K562 (cell line): ENCODE data around the gene PRDX3. TPM values are rescaled to one million over a fixed set of nuclear protein-coding genes. Genes with fewer than 3 reads are reported as not detected.

Source experiments
- ATAC-seq: fragments of 200-7000 bp; cut with Tn5 transposase; 3 replicates; pipeline ENCODE4 v1.9.1; 2020; ENCODE audit warnings: moderate library complexity
- BruUV-seq: library from RNA; stranded (reverse); fragments of 400-500 nt; replicated peaks from 2 replicates; lab custom pipeline; 2021; lab: Mats Ljungman, UMichigan
- CTCF ChIA-PET: fragments of 300-600 bp; formaldehyde crosslinking; extraction: SDS; loops from one replicate; lab custom pipeline; 2021; ENCODE audit warnings: low intra/inter-chr PET ratio; lab: Yijun Ruan, JAX
- POLR2A ChIA-PET: fragments of 300-600, 350-650 bp; sonication (Branson Sonifier 250); formaldehyde crosslinking; extraction: SDS; loops from one replicate; lab custom pipeline; 2021; ENCODE audit warnings: antibody characterized with exemption, inconsistent platforms; lab: Yijun Ruan, JAX
- DNase-seq, 4 experiments: peaks; one replicate each; pipeline versions ENCODE4 v3.0.0 to v3.0.0-alpha.2; 2011 to 2018; ENCODE audit warnings: low spot score in 3 of 4, mixed read lengths in 3 of 4; ENCODE audit errors: extremely low read depth in 1 of 4
- FAIRE-seq: peaks from 2 replicates; lab custom pipeline; 2011; peaks lifted over from hg19 to GRCh38; lab: Jason Lieb, UNC
- H2AFZ ChIP-seq: 2 replicates; pipeline ENCODE4 v1.6.0; 2011; ENCODE audit warnings: low read depth, low read length, control low read depth, inconsistent platforms
- H3K27ac ChIP-seq: fragments of 200-600 bp; 3 replicates; pipeline ENCODE4 v1.8.0; 2011; ENCODE audit warnings: low read depth, mild to moderate bottlenecking, control low read depth, inconsistent platforms, low read length, moderate library complexity, mixed read lengths; ENCODE audit errors: extremely low read depth
- H3K27me3 ChIP-seq, 2 experiments: fragments of 300-600 bp in 1 of 2; 2 replicates in 1 of 2; 3 replicates in 1 of 2; pipeline versions ENCODE4 v1.6.0 to v1.8.0; 2011; ENCODE audit warnings: inconsistent platforms in 2 of 2, low read length in 2 of 2, mild to moderate bottlenecking in 1 of 2, mixed read lengths in 1 of 2, moderate library complexity in 1 of 2; ENCODE audit not compliant: control insufficient read depth in 2 of 2, insufficient read depth in 2 of 2
- H3K36me3 ChIP-seq: fragments of 300-600 bp; 3 replicates; pipeline ENCODE4 v1.8.0; 2011; ENCODE audit warnings: mild to moderate bottlenecking, low read length, inconsistent platforms; ENCODE audit not compliant: control insufficient read depth, insufficient read depth
- H3K4me1 ChIP-seq, 2 experiments: fragments of 200-600 bp in 1 of 2; replicated peaks in 1 of 2; 2 replicates in 1 of 2; 3 replicates in 1 of 2; pipeline versions ENCODE4 v1.5.1 to v1.8.0; 2011; ENCODE audit warnings: inconsistent platforms in 2 of 2, low read length in 2 of 2, mild to moderate bottlenecking in 1 of 2, mixed read lengths in 1 of 2, moderate library complexity in 1 of 2; ENCODE audit not compliant: control insufficient read depth in 2 of 2, insufficient read depth in 2 of 2
- H3K4me2 ChIP-seq: 2 replicates; pipeline ENCODE4 v1.6.1; 2011; ENCODE audit warnings: low read length, control low read depth, inconsistent platforms, mixed read lengths; ENCODE audit not compliant: insufficient read depth
- H3K4me3 ChIP-seq: fragments of 200-600 bp; sonication (generic), shearing (Covaris generic); 2 replicates; pipeline ENCODE4 v1.5.1; 2016; ENCODE audit warnings: control low read depth, inconsistent platforms
- H3K79me2 ChIP-seq: fragments of 200-600 bp; 3 replicates; pipeline ENCODE4 v1.8.0; 2011; ENCODE audit warnings: low read length, inconsistent platforms; ENCODE audit not compliant: control insufficient read depth, insufficient read depth
- H3K9ac ChIP-seq, 2 experiments: 2 replicates each; pipeline versions ENCODE4 v1.6.0 to v1.6.1; 2011; ENCODE audit warnings: low read depth in 2 of 2, low read length in 2 of 2, control low read depth in 1 of 2, inconsistent platforms in 1 of 2, mild to moderate bottlenecking in 1 of 2, mixed read lengths in 1 of 2; ENCODE audit not compliant: insufficient read depth in 1 of 2
- H3K9me1 ChIP-seq: one replicate; pipeline ENCODE4 v1.6.0; 2011; ENCODE audit warnings: inconsistent platforms, mild to moderate bottlenecking, low read length, moderate library complexity; ENCODE audit not compliant: control insufficient read depth, insufficient read depth
- H3K9me3 ChIP-seq: replicated peaks from 2 replicates; pipeline ENCODE4 v1.5.1; 2011; ENCODE audit warnings: low read depth, low read length, inconsistent platforms; ENCODE audit not compliant: control insufficient read depth, insufficient read depth
- H4K20me1 ChIP-seq: replicated peaks from 2 replicates; pipeline ENCODE4 v1.6.1; 2011; ENCODE audit warnings: low read length, inconsistent platforms, mixed read lengths; ENCODE audit not compliant: control insufficient read depth, insufficient read depth
- HDAC6 ChIP-seq: IDR thresholded peaks from 2 replicates; pipeline ENCODE4 v1.6.1; 2012; ENCODE audit warnings: low read depth, mild to moderate bottlenecking, control low read depth, inconsistent platforms, low read length, moderate library complexity
- KLF10 ChIP-seq: fragments of 250-450 bp; sonication (Bioruptor Pico); IDR thresholded peaks from 2 replicates; pipeline ENCODE4 v1.6.1; 2021; ENCODE audit warnings: matching md5 sums
- MTA1 ChIP-seq: fragments of 450-650 bp; IDR thresholded peaks from 2 replicates; pipeline ENCODE4 v1.6.1; 2017; ENCODE audit warnings: borderline replicate concordance
- NFRKB ChIP-seq: fragments of 450-650 bp; IDR thresholded peaks from 2 replicates; pipeline ENCODE4 v1.6.1; 2016; ENCODE audit warnings: low read depth
- PYGO2 ChIP-seq: fragments of 450-650 bp; IDR thresholded peaks from 2 replicates; pipeline ENCODE4 v1.6.1; 2016; ENCODE audit warnings: mild to moderate bottlenecking, missing genetic modification characterization, moderate library complexity, missing compliant biosample characterization
- SETDB1 ChIP-seq: IDR thresholded peaks from one replicate; pipeline ENCODE4 v1.6.1; 2012; ENCODE audit warnings: low read length, control low read depth, inconsistent platforms
- ZFPM2 ChIP-seq: fragments of 250-450 bp; sonication (Bioruptor Pico); IDR thresholded peaks from 2 replicates; pipeline ENCODE4 v1.5.1; 2022; ENCODE audit warnings: mild to moderate bottlenecking
- ZNF583 ChIP-seq: fragments of 250-450 bp; sonication (Bioruptor Pico); IDR thresholded peaks from 2 replicates; pipeline ENCODE4 v1.4.0; 2020
- ZSCAN32 ChIP-seq: fragments of 450-650 bp; formaldehyde crosslinking; IDR thresholded peaks from 2 replicates; pipeline ENCODE4 v1.4.0; 2020; ENCODE audit warnings: mild to moderate bottlenecking, moderate library complexity
- WGBS: fragments of 100-300 bp; shearing (Covaris generic); methylation state at CpG from one replicate; pipeline ENCODE4 v1.1.6; 2016; ENCODE audit warnings: low coverage, mixed read lengths; ENCODE audit not compliant: insufficient coverage; ENCODE audit errors: missing lambda C conversion rate; 5-methylcytosine and 5-hydroxymethylcytosine counted together
- in situ Hi-C: fragments of 300-500 bp; cut with MboI; formaldehyde crosslinking; loops from 4 replicates; pipeline ENCODE4 v1.15.0; 2018; ENCODE audit warnings: inconsistent platforms, mixed read lengths
- intact Hi-C: fragments of 100-400 bp; cut with micrococcal nuclease; formaldehyde crosslinking; loops from 2 replicates; pipeline ENCODE4 v1.14.2; 2022
- polyA plus RNA-seq, 8 experiments: library from polyadenylated mRNA; depleted of rRNA in 4 of 8; stranded (reverse) in 5 of 8; unstranded in 3 of 8; fragments of >200 nt; fragmentation: Nextera tagmentation in 2 of 8; fragmentation: Illumina TruSeq in 1 of 8; extraction: Ambion mirVana in 2 of 8; extraction: Trizol in 1 of 8; gene quantifications; 2 replicates each; pipeline versions ENCODE4 v1.2.1 to v1.2.3, GENCODE V29; 2011 to 2014; ENCODE audit warnings: inconsistent platforms in 1 of 8, missing spikeins in 1 of 8
- total RNA-seq, 7 experiments: library from RNA; depleted of rRNA in 6 of 7; stranded (reverse); fragments of >200 nt in 6 of 7; fragmentation: Illumina TruSeq in 2 of 7; extraction: Trizol in 2 of 7; gene quantifications; 2 replicates each; pipeline versions ENCODE4 v1.2.1 to v1.2.3, GENCODE V29; 2011 to 2021; ENCODE audit warnings: low replicate concordance in 1 of 7
- TF ChIP-seq, protein P1 (sequence below): fragments of 250-450 bp; sonication (Bioruptor Pico); IDR thresholded peaks from 2 replicates; pipeline ENCODE4 v1.9.0; 2021; ENCODE audit warnings: mild to moderate bottlenecking, inconsistent platforms
- TF ChIP-seq, protein P2 (sequence below): fragments of 450-650 bp; IDR thresholded peaks from 2 replicates; pipeline ENCODE4 v1.6.1; 2016; ENCODE audit warnings: mild to moderate bottlenecking
- TF ChIP-seq, protein P3 (sequence below): sonication (generic); formaldehyde crosslinking; IDR thresholded peaks from 2 replicates; pipeline ENCODE4 v1.9.0; 2022; ENCODE audit warnings: mild to moderate bottlenecking, missing genetic modification reagents

Gene PRDX3
- total and polyA plus RNA-seq, 9 of the 15 experiments (the other 6 are each of a cell fraction or from before 2014, with no cell fraction given) = 122 to 994 (median 173) TPM

DNA sequence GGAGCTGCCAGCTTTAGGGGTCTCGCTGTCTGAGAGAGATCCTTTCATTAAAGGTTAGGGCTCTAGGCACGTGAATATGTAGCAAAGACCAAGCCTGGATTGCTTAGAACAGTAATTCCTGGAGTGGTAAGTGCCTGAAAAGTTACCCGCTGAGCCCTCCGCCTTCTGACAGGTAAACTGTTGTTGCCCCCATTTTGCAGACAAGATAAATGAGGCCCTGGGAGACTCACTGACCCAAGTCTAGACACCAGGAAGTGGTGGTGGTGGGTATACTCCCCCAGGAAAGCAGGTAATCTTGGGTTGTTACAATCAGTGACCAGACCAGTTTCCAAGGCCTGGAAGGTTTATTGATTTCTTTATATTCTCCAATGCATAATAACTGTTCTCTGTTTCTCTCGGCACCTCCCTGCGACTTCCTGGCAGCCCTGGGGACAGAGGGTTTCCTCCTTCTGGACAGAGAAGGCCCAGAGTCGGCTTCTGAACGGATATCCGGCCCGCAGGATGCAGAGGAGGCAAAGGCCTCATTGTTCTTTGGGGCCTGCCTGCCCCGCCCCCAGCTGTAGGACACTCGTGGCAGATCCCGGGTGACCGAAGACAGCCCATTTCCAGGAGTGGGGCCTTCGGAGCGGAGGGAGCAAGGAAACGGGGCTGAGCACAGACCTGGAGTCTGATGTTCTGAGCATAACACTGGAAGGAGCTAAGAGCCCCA lies 27.4 kb upstream of the PRDX3 start (continued):
- TF ChIP-seq, protein P1, sequence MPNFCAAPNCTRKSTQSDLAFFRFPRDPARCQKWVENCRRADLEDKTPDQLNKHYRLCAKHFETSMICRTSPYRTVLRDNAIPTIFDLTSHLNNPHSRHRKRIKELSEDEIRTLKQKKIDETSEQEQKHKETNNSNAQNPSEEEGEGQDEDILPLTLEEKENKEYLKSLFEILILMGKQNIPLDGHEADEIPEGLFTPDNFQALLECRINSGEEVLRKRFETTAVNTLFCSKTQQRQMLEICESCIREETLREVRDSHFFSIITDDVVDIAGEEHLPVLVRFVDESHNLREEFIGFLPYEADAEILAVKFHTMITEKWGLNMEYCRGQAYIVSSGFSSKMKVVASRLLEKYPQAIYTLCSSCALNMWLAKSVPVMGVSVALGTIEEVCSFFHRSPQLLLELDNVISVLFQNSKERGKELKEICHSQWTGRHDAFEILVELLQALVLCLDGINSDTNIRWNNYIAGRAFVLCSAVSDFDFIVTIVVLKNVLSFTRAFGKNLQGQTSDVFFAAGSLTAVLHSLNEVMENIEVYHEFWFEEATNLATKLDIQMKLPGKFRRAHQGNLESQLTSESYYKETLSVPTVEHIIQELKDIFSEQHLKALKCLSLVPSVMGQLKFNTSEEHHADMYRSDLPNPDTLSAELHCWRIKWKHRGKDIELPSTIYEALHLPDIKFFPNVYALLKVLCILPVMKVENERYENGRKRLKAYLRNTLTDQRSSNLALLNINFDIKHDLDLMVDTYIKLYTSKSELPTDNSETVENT = no peak
- TF ChIP-seq, all 486 proteins: peak for 8

DNA sequence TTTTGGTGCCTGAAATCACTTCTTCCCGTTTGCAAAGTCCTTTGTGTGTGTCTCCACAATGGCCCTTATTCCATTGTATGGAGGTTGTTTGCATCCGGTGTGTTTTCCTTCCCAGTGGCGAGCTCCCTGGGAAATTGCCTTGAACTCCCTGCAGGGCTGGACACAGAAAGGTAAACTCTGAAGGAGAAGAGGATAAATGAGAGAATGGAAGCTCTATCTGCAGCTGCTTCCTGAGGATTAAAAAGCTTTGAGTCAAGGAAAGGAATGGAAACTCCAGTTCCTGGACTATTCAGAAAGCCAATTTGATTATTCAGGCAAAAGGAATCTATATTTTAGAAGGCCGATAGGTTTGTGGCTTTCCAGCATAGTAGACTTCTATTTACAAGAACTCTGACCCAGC lies 24.4 kb upstream of the PRDX3 start:
- no peak for DNase-seq
- Histone ChIP-seq H3K79me2 (no peaks in the 10 kb centered on the region), H2AFZ (no peak overlapping the region), H3K36me3 (no peaks in the 10 kb centered on the region), H3K27me3 (no peaks in the 10 kb centered on the region), H3K9me3 (no peaks in the 10 kb centered on the region), H3K4me1 (peaks cover 0 to 16% of the 10 kb centered on the region in 2 experiments; a peak in 4 of 5 replicates), H3K9me1 (no peaks in the 10 kb centered on the region), H3K4me3 (no peak overlapping the region), H4K20me1 (no peaks in the 10 kb centered on the region), H3K9ac (no peak overlapping the region), H3K4me2 (no peak overlapping the region), H3K27ac (no peak overlapping the region)
- intact Hi-C loops (no loop called here), in situ Hi-C loops (loop anchor here (5.0 kb wide), 1 partner anchor 214 kb away; no protein-coding TSS in a partner anchor)
- no peak for FAIRE-seq
- TF ChIP-seq SETDB1 (no peak), KLF10 (CRISPR knock-in tag) (no peak), PYGO2 (tag) (no peak), NFRKB (no peak), ZSCAN32 (CRISPR knock-in tag) (no peak), HDAC6 (no peak), MTA1 (no peak), ZNF583 (no peak), ZFPM2 (CRISPR knock-in tag) (no peak)
- TF ChIP-seq, protein P2, sequence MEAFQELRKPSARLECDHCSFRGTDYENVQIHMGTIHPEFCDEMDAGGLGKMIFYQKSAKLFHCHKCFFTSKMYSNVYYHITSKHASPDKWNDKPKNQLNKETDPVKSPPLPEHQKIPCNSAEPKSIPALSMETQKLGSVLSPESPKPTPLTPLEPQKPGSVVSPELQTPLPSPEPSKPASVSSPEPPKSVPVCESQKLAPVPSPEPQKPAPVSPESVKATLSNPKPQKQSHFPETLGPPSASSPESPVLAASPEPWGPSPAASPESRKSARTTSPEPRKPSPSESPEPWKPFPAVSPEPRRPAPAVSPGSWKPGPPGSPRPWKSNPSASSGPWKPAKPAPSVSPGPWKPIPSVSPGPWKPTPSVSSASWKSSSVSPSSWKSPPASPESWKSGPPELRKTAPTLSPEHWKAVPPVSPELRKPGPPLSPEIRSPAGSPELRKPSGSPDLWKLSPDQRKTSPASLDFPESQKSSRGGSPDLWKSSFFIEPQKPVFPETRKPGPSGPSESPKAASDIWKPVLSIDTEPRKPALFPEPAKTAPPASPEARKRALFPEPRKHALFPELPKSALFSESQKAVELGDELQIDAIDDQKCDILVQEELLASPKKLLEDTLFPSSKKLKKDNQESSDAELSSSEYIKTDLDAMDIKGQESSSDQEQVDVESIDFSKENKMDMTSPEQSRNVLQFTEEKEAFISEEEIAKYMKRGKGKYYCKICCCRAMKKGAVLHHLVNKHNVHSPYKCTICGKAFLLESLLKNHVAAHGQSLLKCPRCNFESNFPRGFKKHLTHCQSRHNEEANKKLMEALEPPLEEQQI = no peak
- TF ChIP-seq, protein P3, sequence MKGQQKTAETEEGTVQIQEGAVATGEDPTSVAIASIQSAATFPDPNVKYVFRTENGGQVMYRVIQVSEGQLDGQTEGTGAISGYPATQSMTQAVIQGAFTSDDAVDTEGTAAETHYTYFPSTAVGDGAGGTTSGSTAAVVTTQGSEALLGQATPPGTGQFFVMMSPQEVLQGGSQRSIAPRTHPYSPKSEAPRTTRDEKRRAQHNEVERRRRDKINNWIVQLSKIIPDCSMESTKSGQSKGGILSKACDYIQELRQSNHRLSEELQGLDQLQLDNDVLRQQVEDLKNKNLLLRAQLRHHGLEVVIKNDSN (CRISPR knock-in tag) = no peak
- ChIA-PET POLR2A (interaction anchor here (0.6 kb wide), 1 partner anchor 125 kb away, joined by 4 read pairs; no protein-coding TSS in a partner anchor), CTCF (no interaction called here)
- ATAC-seq = no peak
- WGBS = 20% methylated on average over 4 of the region's 4 CpGs
- BruUV-seq = no TSS peak
